ENCODE data around the gene ITPK1.

DNA sequence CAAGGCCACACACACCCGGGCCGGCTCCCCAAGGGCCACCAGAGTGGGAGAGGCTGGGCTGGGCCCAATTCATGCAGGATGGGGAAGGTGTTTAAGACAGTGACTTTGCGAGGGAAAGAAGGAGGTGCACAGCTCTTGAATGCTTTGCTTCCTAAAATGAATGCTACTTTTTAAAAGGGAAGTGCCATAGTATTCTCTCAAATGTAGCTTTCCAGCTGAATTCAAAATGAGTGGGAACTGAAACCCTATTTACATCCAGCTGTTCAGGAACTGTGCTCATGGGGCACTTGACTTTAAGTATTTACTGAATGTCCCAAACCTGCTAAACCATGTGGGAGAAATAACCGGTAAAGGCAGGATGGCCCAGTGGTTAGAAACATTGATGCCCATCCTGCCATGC, 7.6 kb downstream of the ITPK1 start:
- TF ChIP-seq, protein P1, sequence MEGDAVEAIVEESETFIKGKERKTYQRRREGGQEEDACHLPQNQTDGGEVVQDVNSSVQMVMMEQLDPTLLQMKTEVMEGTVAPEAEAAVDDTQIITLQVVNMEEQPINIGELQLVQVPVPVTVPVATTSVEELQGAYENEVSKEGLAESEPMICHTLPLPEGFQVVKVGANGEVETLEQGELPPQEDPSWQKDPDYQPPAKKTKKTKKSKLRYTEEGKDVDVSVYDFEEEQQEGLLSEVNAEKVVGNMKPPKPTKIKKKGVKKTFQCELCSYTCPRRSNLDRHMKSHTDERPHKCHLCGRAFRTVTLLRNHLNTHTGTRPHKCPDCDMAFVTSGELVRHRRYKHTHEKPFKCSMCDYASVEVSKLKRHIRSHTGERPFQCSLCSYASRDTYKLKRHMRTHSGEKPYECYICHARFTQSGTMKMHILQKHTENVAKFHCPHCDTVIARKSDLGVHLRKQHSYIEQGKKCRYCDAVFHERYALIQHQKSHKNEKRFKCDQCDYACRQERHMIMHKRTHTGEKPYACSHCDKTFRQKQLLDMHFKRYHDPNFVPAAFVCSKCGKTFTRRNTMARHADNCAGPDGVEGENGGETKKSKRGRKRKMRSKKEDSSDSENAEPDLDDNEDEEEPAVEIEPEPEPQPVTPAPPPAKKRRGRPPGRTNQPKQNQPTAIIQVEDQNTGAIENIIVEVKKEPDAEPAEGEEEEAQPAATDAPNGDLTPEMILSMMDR (IDR thresholded peaks at IDR 0.05; ENCODE audit: borderline replicate concordance, extremely low read depth, low read length, poor library complexity, severe bottlenecking): no peak
- TF ChIP-seq EZH2 (IDR thresholded peaks at IDR 0.05; ENCODE audit: borderline replicate concordance, low read depth, low read length, severe bottlenecking): no peak

Measured in DND-41 (cell line).